Keratinocyte (primary cell): ENCODE measurements around the gene LDAF1. TPM values are rescaled to one million over a fixed set of nuclear protein-coding genes. Genes with fewer than 3 reads are reported as not detected.

ENCODE experiments used
- DNase-seq: peaks from one replicate; pipeline ENCODE4 v3.0.0-alpha.2; 2011; ENCODE audit warnings: low read depth, missing footprints, low spot score
- FAIRE-seq: peaks from 2 replicates; lab custom pipeline; 2011; peaks lifted over from hg19 to GRCh38; lab: Jason Lieb, UNC
- H2AFZ ChIP-seq: 2 replicates; pipeline ENCODE4 v1.6.0; 2012; ENCODE audit warnings: low read length, control low read depth, inconsistent platforms; ENCODE audit not compliant: control insufficient read depth
- H3K27ac ChIP-seq: 2 replicates; pipeline ENCODE4 v1.5.1; 2011; ENCODE audit warnings: low read length; ENCODE audit not compliant: control insufficient read depth, insufficient read depth
- H3K27me3 ChIP-seq: 3 replicates; pipeline ENCODE4 v1.6.0; 2011; ENCODE audit warnings: low read length; ENCODE audit not compliant: control insufficient read depth, insufficient read depth; ENCODE audit errors: extremely low read depth
- H3K36me3 ChIP-seq, 2 experiments: 2 replicates in 1 of 2; 3 replicates in 1 of 2; pipeline ENCODE4 v1.5.1; 2011; ENCODE audit warnings: low read length in 2 of 2, mild to moderate bottlenecking in 1 of 2; ENCODE audit not compliant: control insufficient read depth in 2 of 2, insufficient read depth in 2 of 2; ENCODE audit errors: extremely low read depth in 1 of 2
- H3K4me1 ChIP-seq: 3 replicates; pipeline ENCODE4 v1.5.1; 2011; ENCODE audit warnings: low read length; ENCODE audit not compliant: control insufficient read depth, insufficient read depth; ENCODE audit errors: extremely low read depth
- H3K4me2 ChIP-seq: 3 replicates; pipeline ENCODE4 v1.6.0; 2011; ENCODE audit warnings: low read depth, low read length; ENCODE audit not compliant: control insufficient read depth, insufficient read depth; ENCODE audit errors: extremely low read depth
- H3K4me3 ChIP-seq, 3 experiments: fragments of 200-600 bp in 1 of 3; sonication (generic) in 1 of 3; 2 replicates in 2 of 3; 3 replicates in 1 of 3; pipeline ENCODE4 v1.5.1; 2011 to 2016; ENCODE audit warnings: low read length in 3 of 3, mild to moderate bottlenecking in 3 of 3, control low read depth in 2 of 3, inconsistent platforms in 1 of 3, low read depth in 1 of 3, mixed read lengths in 1 of 3, mixed run types in 1 of 3, moderate library complexity in 1 of 3; ENCODE audit not compliant: control insufficient read depth in 2 of 3, insufficient read depth in 2 of 3; ENCODE audit errors: extremely low read depth in 1 of 3
- H3K79me2 ChIP-seq: 2 replicates; pipeline ENCODE4 v1.6.0; 2012; ENCODE audit warnings: low read length; ENCODE audit not compliant: control insufficient read depth, insufficient read depth
- H3K9ac ChIP-seq: 3 replicates; pipeline ENCODE4 v1.6.0; 2011; ENCODE audit warnings: low read length; ENCODE audit not compliant: control insufficient read depth, insufficient read depth; ENCODE audit errors: extremely low read depth
- H3K9me1 ChIP-seq: 3 replicates; pipeline ENCODE4 v1.6.0; 2011; ENCODE audit warnings: low read length; ENCODE audit not compliant: control insufficient read depth, insufficient read depth; ENCODE audit errors: extremely low read depth
- H3K9me3 ChIP-seq: 2 replicates; pipeline ENCODE4 v1.5.1; 2012; ENCODE audit warnings: low read depth, low read length; ENCODE audit not compliant: control insufficient read depth
- H4K20me1 ChIP-seq: 3 replicates; pipeline ENCODE4 v1.6.0; 2011; ENCODE audit warnings: low read length; ENCODE audit not compliant: control insufficient read depth, insufficient read depth; ENCODE audit errors: extremely low read depth
- CTCF ChIP-seq, 3 experiments: IDR thresholded peaks in 1 of 3; conservative IDR thresholded peaks in 1 of 3; optimal IDR thresholded peaks in 1 of 3; 2 replicates in 2 of 3; 3 replicates in 1 of 3; pipeline versions ENCODE3 to v1.5.1; 2011; ENCODE audit warnings: low read length in 3 of 3, mild to moderate bottlenecking in 3 of 3, moderate library complexity in 2 of 3, control low read depth in 1 of 3, inconsistent platforms in 1 of 3; ENCODE audit not compliant: insufficient read depth in 2 of 3; ENCODE audit errors: extremely low read depth in 1 of 3
- EZH2 ChIP-seq: IDR thresholded peaks from one replicate; pipeline ENCODE4 v1.6.1; 2012; ENCODE audit warnings: inconsistent platforms, mild to moderate bottlenecking, low read length, moderate library complexity
- dilution Hi-C: fragments of 300-500 bp; cut with MboI; formaldehyde crosslinking; loops from one replicate; pipeline ENCODE4 v1.7.0; 2020; ENCODE audit warnings: low sequenced_read_pairs; ENCODE audit not compliant: extremely low pct_ligation_motif_present
- polyA plus RNA-seq, 5 experiments: library from polyadenylated mRNA; depleted of rRNA in 3 of 5; stranded (reverse) in 3 of 5; stranded (forward) in 1 of 5; unstranded in 1 of 5; fragments of >200 nt; gene quantifications; 1 replicate in 1 of 5; 2 replicates in 3 of 5; 3 replicates in 1 of 5; pipeline versions ENCODE4 v1.2.1 to v1.2.3, GENCODE V29; 2011 to 2012; ENCODE audit warnings: missing spikeins in 2 of 5, low read depth in 1 of 5, low replicate concordance in 1 of 5

LDAF1 gene
- polyA plus RNA-seq, 1 donor (not counting 4 experiments of a cell fraction or from before 2014, with no cell fraction given): 45.4 TPM

- no peaks in the 10 kb centered on the region for H3K27me3 ChIP-seq
Observed at GRCh38 chr16:21161211-21161610, 2.7 kb downstream of the LDAF1 start.

GRCh38 chr16:21162661-21163151 lies 4.2 kb downstream of the LDAF1 start:
- H3K4me1 ChIP-seq: peaks cover 22% of the 10 kb centered on the region
- dilution Hi-C loops: no loop called here
- H3K27ac ChIP-seq: no peak overlapping the region
- H3K79me2 ChIP-seq: peaks cover 36% of the 10 kb centered on the region
- H3K27me3 ChIP-seq: no peaks in the 10 kb centered on the region
- H4K20me1 ChIP-seq: no peaks in the 10 kb centered on the region
- H3K9ac ChIP-seq: no peak overlapping the region
- no peak for DNase-seq
- no peaks in the 10 kb centered on the region for H3K9me3 ChIP-seq
- FAIRE-seq: no peak
- no peak overlapping the region for H2AFZ ChIP-seq
- H3K4me3 ChIP-seq: no peak overlapping the region
- no peaks in the 10 kb centered on the region for H3K9me1 ChIP-seq
- no peak for TF ChIP-seq EZH2
- TF ChIP-seq CTCF (optimal IDR thresholded peaks at IDR 0.05 in 1 of 3, IDR thresholded peaks at IDR 0.05 in 1 of 3, conservative IDR thresholded peaks at IDR 0.05 in 1 of 3; ENCODE audit: extremely low read depth in 1 of 3, insufficient read depth in 2 of 3, low read length in 3 of 3): no peak
- H3K36me3 ChIP-seq: peaks cover 10 to 34% of the 10 kb centered on the region in 2 experiments
- no peak overlapping the region for H3K4me2 ChIP-seq

More at GRCh38 chr16:21161211-21161610, 2.7 kb downstream of the LDAF1 start:
- no peaks in the 10 kb centered on the region for H4K20me1 ChIP-seq
- dilution Hi-C loops: no loop called here
- peaks cover 31% of the 10 kb centered on the region for H3K79me2 ChIP-seq
- H3K4me2 ChIP-seq: no peak overlapping the region
- peaks cover 26% of the 10 kb centered on the region for H3K4me1 ChIP-seq
- H3K4me3 ChIP-seq: no peak overlapping the region
- no peak overlapping the region for H2AFZ ChIP-seq
- H3K9ac ChIP-seq: no peak overlapping the region
- no peaks in the 10 kb centered on the region for H3K9me3 ChIP-seq
- DNase-seq (no peak), FAIRE-seq (no peak)
- H3K9me1 ChIP-seq: no peaks in the 10 kb centered on the region
- no peak overlapping the region for H3K27ac ChIP-seq
- TF ChIP-seq CTCF (optimal IDR thresholded peaks at IDR 0.05 in 1 of 3, IDR thresholded peaks at IDR 0.05 in 1 of 3, conservative IDR thresholded peaks at IDR 0.05 in 1 of 3; ENCODE audit: extremely low read depth in 1 of 3, insufficient read depth in 2 of 3, low read length in 3 of 3) (no peak), EZH2 (no peak)
- peaks cover 5 to 25% of the 10 kb centered on the region in 2 experiments for H3K36me3 ChIP-seq
